Trophoblast cell (in vitro differentiated cells and primary cell): ENCODE results near the gene RBM8A.
A peak's percentile ranks its signal among the peaks of the same experiment; 100 is the strongest.

Experiments used
- DNase-seq, 2 donors: peaks; one replicate each; pipeline ENCODE4 v3.0.0-alpha.2; 2016
- H2AFZ ChIP-seq: 2 replicates; pipeline ENCODE4 v1.6.1; 2013; ENCODE audit warnings: low read length, moderate library complexity, mild to moderate bottlenecking; ENCODE audit not compliant: insufficient read depth, poor library complexity
- H2AK5ac ChIP-seq: 2 replicates; pipeline ENCODE4 v1.6.1; 2013; ENCODE audit warnings: mild to moderate bottlenecking, low read length
- H2BK120ac ChIP-seq: 2 replicates; pipeline ENCODE4 v1.6.1; 2013; ENCODE audit warnings: low read length, mild to moderate bottlenecking, moderate library complexity; ENCODE audit not compliant: insufficient read depth, poor library complexity
- H2BK12ac ChIP-seq: 2 replicates; pipeline ENCODE4 v1.6.1; 2013; ENCODE audit warnings: mild to moderate bottlenecking, low read length, moderate library complexity
- H2BK5ac ChIP-seq: 2 replicates; pipeline ENCODE4 v1.6.1; 2013; ENCODE audit warnings: low read length, low read depth, moderate library complexity, mild to moderate bottlenecking; ENCODE audit not compliant: poor library complexity
- H3K14ac ChIP-seq: 2 replicates; pipeline ENCODE4 v1.6.1; 2013; ENCODE audit warnings: mild to moderate bottlenecking, low read length
- H3K18ac ChIP-seq: 2 replicates; pipeline ENCODE4 v1.6.1; 2013; ENCODE audit warnings: mild to moderate bottlenecking, low read length
- H3K23ac ChIP-seq: 2 replicates; pipeline ENCODE4 v1.6.1; 2013; ENCODE audit warnings: low read length
- H3K27ac ChIP-seq: 2 replicates; pipeline ENCODE4 v1.5.1; 2013; ENCODE audit warnings: low read depth, mild to moderate bottlenecking, inconsistent platforms, low read length, moderate library complexity
- H3K27me3 ChIP-seq: 2 replicates; pipeline ENCODE4 v1.6.1; 2013; ENCODE audit warnings: inconsistent platforms, mild to moderate bottlenecking, low read length, moderate library complexity; ENCODE audit not compliant: insufficient read depth
- H3K36me3 ChIP-seq, 2 experiments: 1 replicate in 1 of 2; 2 replicates in 1 of 2; pipeline ENCODE4 v1.6.1; 2013; ENCODE audit warnings: low read length in 2 of 2, mild to moderate bottlenecking in 2 of 2, moderate library complexity in 1 of 2; ENCODE audit not compliant: insufficient read depth in 2 of 2, control insufficient read depth in 1 of 2
- H3K4ac ChIP-seq: 2 replicates; pipeline ENCODE4 v1.6.1; 2013; ENCODE audit warnings: low read depth, mild to moderate bottlenecking, low read length, moderate library complexity
- H3K4me1 ChIP-seq, 2 experiments: 1 replicate in 1 of 2; 2 replicates in 1 of 2; pipeline ENCODE4 v1.6.1; 2013; ENCODE audit warnings: low read length in 2 of 2, mild to moderate bottlenecking in 2 of 2, moderate library complexity in 1 of 2; ENCODE audit not compliant: insufficient read depth in 2 of 2, control insufficient read depth in 1 of 2
- H3K4me2 ChIP-seq: 2 replicates; pipeline ENCODE4 v1.6.1; 2013; ENCODE audit warnings: inconsistent platforms, mild to moderate bottlenecking, low read length, moderate library complexity
- H3K4me3 ChIP-seq: 2 replicates; pipeline ENCODE4 v1.5.1; 2013; ENCODE audit warnings: mild to moderate bottlenecking, low read depth, low read length, inconsistent platforms
- H3K79me1 ChIP-seq: one replicate; pipeline ENCODE4 v1.6.1; 2013; ENCODE audit warnings: low read length
- H3K79me2 ChIP-seq: 2 replicates; pipeline ENCODE4 v1.6.1; 2013; ENCODE audit warnings: low read length, mild to moderate bottlenecking; ENCODE audit not compliant: control insufficient read depth, insufficient read depth, poor library complexity
- H3K9ac ChIP-seq: 2 replicates; pipeline ENCODE4 v1.6.1; 2013; ENCODE audit warnings: mild to moderate bottlenecking, low read length
- H3K9me3 ChIP-seq: 2 replicates; pipeline ENCODE4 v1.6.1; 2013; ENCODE audit warnings: low read depth, mild to moderate bottlenecking, control low read depth, inconsistent platforms, low read length; ENCODE audit not compliant: insufficient read depth
- H4K12ac ChIP-seq: 2 replicates; pipeline ENCODE4 v1.6.1; 2013; ENCODE audit warnings: low read depth, mild to moderate bottlenecking, low read length, moderate library complexity
- H4K8ac ChIP-seq: 2 replicates; pipeline ENCODE4 v1.6.1; 2013; ENCODE audit warnings: low read depth, mild to moderate bottlenecking, low read length, moderate library complexity
- H4K91ac ChIP-seq: one replicate; pipeline ENCODE4 v1.6.1; 2013; ENCODE audit warnings: low read depth, mild to moderate bottlenecking, low read length, moderate library complexity
- WGBS: extraction: QIAGEN DNeasy Blood & Tissue Kit; methylation state at CpG from one replicate; pipeline ENCODE4 v1.1.7; 2013; ENCODE audit warnings: missing lambda C conversion rate; ENCODE audit not compliant: insufficient read length, insufficient coverage; ENCODE audit errors: extremely low coverage; 5-methylcytosine and 5-hydroxymethylcytosine counted together

Gene RBM8A

DNA sequence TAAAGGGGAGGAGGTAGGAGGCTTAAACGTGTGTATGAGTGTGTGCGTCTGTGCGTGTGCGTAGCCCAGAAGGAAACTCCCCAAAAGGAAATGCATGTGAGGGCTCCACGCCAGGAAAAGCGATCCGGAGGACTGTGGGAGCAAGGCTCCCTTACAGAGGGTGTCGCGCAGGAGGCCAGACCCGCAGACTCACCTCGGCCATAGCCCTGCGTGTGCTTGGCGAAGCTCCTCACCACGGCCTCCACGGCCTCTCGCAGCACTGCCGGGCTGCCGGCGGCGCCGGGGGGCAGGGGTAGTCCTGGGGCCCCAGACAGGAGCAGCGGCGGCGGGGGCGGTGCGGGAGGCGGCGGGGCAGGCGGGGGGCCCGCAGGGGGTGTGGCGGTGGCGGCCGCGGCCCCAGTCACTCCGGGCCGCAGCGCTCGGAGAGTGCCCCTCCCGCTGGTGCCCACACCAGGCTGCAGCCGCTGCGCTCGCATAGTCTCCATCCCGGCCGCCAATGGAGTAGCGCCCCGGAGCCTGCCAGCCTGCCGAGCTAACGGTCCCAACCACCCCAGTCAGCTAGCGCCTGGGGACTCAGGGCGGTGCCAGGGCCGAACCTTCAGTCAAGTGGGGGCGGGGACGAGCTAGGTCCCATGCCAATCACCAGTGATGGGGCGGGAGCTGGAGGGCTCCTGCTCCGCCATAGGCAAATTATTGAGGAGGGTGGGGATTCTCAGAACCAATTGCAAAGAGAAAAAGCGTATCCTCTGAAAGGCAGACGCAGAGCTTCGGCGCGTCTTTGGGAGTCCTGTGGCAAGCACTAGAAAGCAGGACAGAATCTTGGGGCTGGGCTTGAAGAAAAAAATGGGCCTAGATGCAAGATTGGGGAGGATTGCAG is 30.4 kb upstream of the RBM8A start, which contains the start of gene LIX1L:
Gene LIX1L (minus strand): TSS at position 575 of the 877 bp plus-strand sequence. CDS start 90 bp downstream, at position 485.
- no peak within 1 kb of the TSS for H3K23ac ChIP-seq
- H4K12ac ChIP-seq: no peak within 1 kb of the TSS
- H3K18ac ChIP-seq: no peak within 1 kb of the TSS
- H3K14ac ChIP-seq: no peak within 1 kb of the TSS
- peak within 1 kb of the TSS; percentile 74 for H3K4me3 ChIP-seq
- H2AFZ ChIP-seq: peak within 1 kb of the TSS; percentile 47
- DNase-seq: peak; percentile 95
- H3K4me1 ChIP-seq: peaks cover 16 to 22% of the 10 kb centered on the region in 2 experiments
- no peak within 1 kb of the TSS for H2BK12ac ChIP-seq
- no peak within 1 kb of the TSS for H3K4ac ChIP-seq
- no peak within 1 kb of the TSS for H3K9ac ChIP-seq
- H2BK120ac ChIP-seq: no peak within 1 kb of the TSS
- H4K91ac ChIP-seq: no peak within 1 kb of the TSS
- H3K79me2 ChIP-seq: no peaks in the 10 kb centered on the region
- peaks cover 2% of the 10 kb centered on the region for H3K9me3 ChIP-seq
- H4K8ac ChIP-seq: peak within 1 kb of the TSS; percentile 31
- H3K4me2 ChIP-seq: peak within 1 kb of the TSS; percentile 68
- peaks cover 42% of the 10 kb centered on the region for H3K27me3 ChIP-seq
- H3K36me3 ChIP-seq: no peaks in the 10 kb centered on the region
- no CpG with 5 or more reads among the region's 60 CpGs for WGBS
- H2AK5ac ChIP-seq: no peak within 1 kb of the TSS
- no peak within 1 kb of the TSS for H3K27ac ChIP-seq
- H2BK5ac ChIP-seq: no peak within 1 kb of the TSS
- no peaks in the 10 kb centered on the region for H3K79me1 ChIP-seq

DNA sequence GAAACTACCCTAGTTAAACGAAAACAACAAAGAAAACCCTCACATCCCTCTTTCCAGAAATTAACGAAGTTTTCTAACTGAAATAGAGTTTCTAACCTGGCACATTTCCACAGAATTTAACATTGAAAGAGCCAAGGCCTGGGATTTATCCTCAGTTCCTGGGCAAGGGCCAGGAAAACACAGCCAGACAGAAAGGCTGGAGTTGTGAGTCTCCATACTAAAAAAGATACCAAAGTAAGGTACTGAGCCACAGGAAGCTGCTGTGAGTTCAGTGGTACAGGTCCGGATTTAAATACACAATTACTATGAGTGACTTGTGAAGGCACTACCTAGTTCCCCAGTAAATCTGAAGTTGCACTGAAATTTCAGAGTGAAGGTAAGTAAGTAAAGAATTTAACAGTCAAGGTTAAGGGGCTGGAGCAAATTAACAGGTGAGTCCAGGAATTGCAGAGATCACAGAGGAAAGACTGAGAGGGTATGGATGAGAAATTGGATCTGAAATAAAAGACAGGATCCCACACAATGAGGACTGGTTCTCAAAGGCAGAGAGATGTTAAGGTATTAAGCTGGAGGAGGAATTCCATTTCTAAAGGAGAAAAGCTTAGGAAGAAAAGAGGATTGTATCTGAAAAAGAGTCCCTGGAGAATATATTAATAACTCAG is 29.6 kb upstream of the RBM8A start:
- no peak overlapping the region for H2BK5ac ChIP-seq
- H3K4ac ChIP-seq: no peak overlapping the region
- H2AK5ac ChIP-seq: no peak overlapping the region
- no peak overlapping the region for H3K18ac ChIP-seq
- no peak for DNase-seq
- no peaks in the 10 kb centered on the region for H3K36me3 ChIP-seq
- peaks cover 12 to 17% of the 10 kb centered on the region in 2 experiments for H3K4me1 ChIP-seq
- H3K79me1 ChIP-seq: no peaks in the 10 kb centered on the region
- H3K9me3 ChIP-seq: peaks cover 2% of the 10 kb centered on the region
- peak overlapping the region; percentile 68 for H3K4me2 ChIP-seq
- no peak overlapping the region for H3K23ac ChIP-seq
- H4K8ac ChIP-seq: no peak overlapping the region
- H3K27ac ChIP-seq: no peak overlapping the region
- no peaks in the 10 kb centered on the region for H3K79me2 ChIP-seq
- H4K91ac ChIP-seq: no peak overlapping the region
- WGBS: no CpG with 5 or more reads among the region's 3 CpGs
- H3K9ac ChIP-seq: no peak overlapping the region
- no peak overlapping the region for H2BK120ac ChIP-seq
- H3K14ac ChIP-seq: no peak overlapping the region
- no peak overlapping the region for H3K4me3 ChIP-seq
- no peak overlapping the region for H2AFZ ChIP-seq
- H2BK12ac ChIP-seq: no peak overlapping the region
- peaks cover 36% of the 10 kb centered on the region for H3K27me3 ChIP-seq
- no peak overlapping the region for H4K12ac ChIP-seq

GRCh38 chr1:145956361-145956760 is 29.1 kb upstream of the RBM8A start:
- no peak overlapping the region for H4K12ac ChIP-seq
- H3K79me2 ChIP-seq: no peaks in the 10 kb centered on the region
- DNase-seq: no peak
- peaks cover 7 to 12% of the 10 kb centered on the region in 2 experiments for H3K4me1 ChIP-seq
- H3K4me3 ChIP-seq: no peak overlapping the region
- H2AK5ac ChIP-seq: no peak overlapping the region
- no peak overlapping the region for H3K9ac ChIP-seq
- no peaks in the 10 kb centered on the region for H3K36me3 ChIP-seq
- no peak overlapping the region for H2BK5ac ChIP-seq
- H4K91ac ChIP-seq: no peak overlapping the region
- no peak overlapping the region for H3K18ac ChIP-seq
- no peak overlapping the region for H2BK120ac ChIP-seq
- no peak overlapping the region for H3K4me2 ChIP-seq
- H3K9me3 ChIP-seq: peaks cover 2% of the 10 kb centered on the region
- no peak overlapping the region for H3K14ac ChIP-seq
- no peak overlapping the region for H3K27ac ChIP-seq
- H2AFZ ChIP-seq: no peak overlapping the region
- H3K23ac ChIP-seq: no peak overlapping the region
- H2BK12ac ChIP-seq: no peak overlapping the region
- no peak overlapping the region for H4K8ac ChIP-seq
- no peaks in the 10 kb centered on the region for H3K79me1 ChIP-seq
- H3K27me3 ChIP-seq: peaks cover 30% of the 10 kb centered on the region
- H3K4ac ChIP-seq: no peak overlapping the region

DNA sequence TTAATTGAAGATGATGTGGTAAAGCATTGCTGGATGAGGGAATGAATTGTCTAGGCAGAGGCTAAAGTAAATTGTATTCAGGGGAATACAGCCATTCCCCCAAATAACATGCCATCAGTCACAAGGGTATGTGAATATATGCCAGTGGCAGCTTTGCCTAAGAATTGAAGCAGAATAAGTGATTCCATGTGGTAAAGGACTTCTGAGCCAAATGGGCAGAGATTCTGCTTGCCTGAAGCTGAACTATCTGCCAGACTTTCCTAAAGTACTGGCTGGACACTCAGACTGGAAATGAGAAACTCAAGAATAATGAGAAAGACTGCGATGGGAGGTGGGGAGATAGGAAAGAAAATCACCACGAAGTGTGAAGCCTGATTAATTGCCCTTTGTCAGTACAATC is 28.2 kb upstream of the RBM8A start:
- H2AFZ ChIP-seq: no peak overlapping the region
- no peak overlapping the region for H2BK12ac ChIP-seq
- H3K27ac ChIP-seq: no peak overlapping the region
- no peak overlapping the region for H3K14ac ChIP-seq
- H4K8ac ChIP-seq: no peak overlapping the region
- no peak overlapping the region for H3K4me2 ChIP-seq
- H3K4ac ChIP-seq: no peak overlapping the region
- H2AK5ac ChIP-seq: no peak overlapping the region
- no peak overlapping the region for H3K23ac ChIP-seq
- no peak overlapping the region for H2BK120ac ChIP-seq
- no peak overlapping the region for H2BK5ac ChIP-seq
- peaks cover 21% of the 10 kb centered on the region for H3K27me3 ChIP-seq
- no peaks in the 10 kb centered on the region for H3K36me3 ChIP-seq
- no peak overlapping the region for H3K4me3 ChIP-seq
- no peak for DNase-seq
- peaks cover 2% of the 10 kb centered on the region for H3K9me3 ChIP-seq
- no peak overlapping the region for H3K18ac ChIP-seq
- no peaks in the 10 kb centered on the region for H3K79me1 ChIP-seq
- no peak overlapping the region for H3K9ac ChIP-seq
- no peak overlapping the region for H4K91ac ChIP-seq
- H4K12ac ChIP-seq: no peak overlapping the region
- H3K4me1 ChIP-seq: peaks cover 2 to 5% of the 10 kb centered on the region in 2 experiments
- no peaks in the 10 kb centered on the region for H3K79me2 ChIP-seq
- WGBS: no CpG with 5 or more reads among the region's 2 CpGs
